ENCODE measurements around the gene NIPAL4.

NIPAL4 gene

GRCh38 chr5:157450024-157450423 is 10.0 kb upstream of the NIPAL4 start:
- Histone ChIP-seq H3K4me3 (replicated peaks; ENCODE audit: insufficient read depth, low read length) (no peak overlapping the region), H3K27me3 (ENCODE audit: insufficient read depth, poor library complexity, severe bottlenecking) (no peaks in the 10 kb centered on the region), H3K27ac (replicated peaks) (no peak overlapping the region)
- TF ChIP-seq GABPA (IDR thresholded peaks at IDR 0.05; ENCODE audit: low read depth): no peak
- no peak for TF ChIP-seq CTCF (IDR thresholded peaks at IDR 0.05; ENCODE audit: insufficient read depth, low read length)
- TF ChIP-seq REST (IDR thresholded peaks at IDR 0.05; ENCODE audit: insufficient replicate concordance, low read depth): no peak
- no peak for DNase-seq (ENCODE audit: low read depth in 1 of 2, low spot score in 1 of 2)

- H3K27me3 ChIP-seq (ENCODE audit: insufficient read depth, poor library complexity, severe bottlenecking): no peaks in the 10 kb centered on the region
- no peak overlapping the region for H3K4me3 ChIP-seq (replicated peaks; ENCODE audit: insufficient read depth, low read length)
- H3K27ac ChIP-seq (replicated peaks): no peak overlapping the region
- TF ChIP-seq CTCF (IDR thresholded peaks at IDR 0.05; ENCODE audit: insufficient read depth, low read length) (no peak), SPI1 (IDR thresholded peaks at IDR 0.05; ENCODE audit: borderline replicate concordance, low read depth) (no peak), GABPA (IDR thresholded peaks at IDR 0.05; ENCODE audit: low read depth) (no peak), POLR2AphosphoS5 (IDR thresholded peaks at IDR 0.05; ENCODE audit: low read depth) (no peak), REST (IDR thresholded peaks at IDR 0.05; ENCODE audit: insufficient replicate concordance, low read depth) (no peak)
- no peak for DNase-seq (ENCODE audit: low read depth in 1 of 2, low spot score in 1 of 2)
Measured at GRCh38 chr5:157451806-157452205, 8.2 kb upstream of the NIPAL4 start.

DNA sequence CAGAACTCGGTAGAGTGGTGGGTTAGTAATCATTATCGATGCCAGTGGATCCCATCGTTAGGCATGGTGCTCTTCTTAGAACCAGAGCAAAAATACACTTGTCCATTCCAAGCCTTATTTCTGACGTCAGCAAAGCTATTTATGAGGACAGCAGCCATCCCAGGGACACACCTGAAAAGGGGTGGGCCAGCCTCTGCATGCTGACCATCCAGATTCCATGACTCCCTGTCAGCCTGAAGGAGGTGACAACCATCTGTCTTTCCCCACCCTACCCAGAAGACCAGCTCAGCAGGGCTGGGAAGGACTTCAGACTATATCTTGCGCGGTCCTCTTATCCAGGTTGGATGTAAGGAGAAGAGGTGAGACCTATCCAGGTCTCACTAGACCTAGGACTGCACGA is 5.7 kb upstream of the NIPAL4 start:
- TF ChIP-seq REST (IDR thresholded peaks at IDR 0.05; ENCODE audit: insufficient replicate concordance, low read depth) (no peak), CTCF (IDR thresholded peaks at IDR 0.05; ENCODE audit: insufficient read depth, low read length) (no peak), SPI1 (IDR thresholded peaks at IDR 0.05; ENCODE audit: borderline replicate concordance, low read depth) (no peak), GABPA (IDR thresholded peaks at IDR 0.05; ENCODE audit: low read depth) (no peak), POLR2AphosphoS5 (IDR thresholded peaks at IDR 0.05; ENCODE audit: low read depth) (no peak)
- H3K4me3 ChIP-seq (replicated peaks; ENCODE audit: insufficient read depth, low read length): no peak overlapping the region
- no peaks in the 10 kb centered on the region for H3K27me3 ChIP-seq (ENCODE audit: insufficient read depth, poor library complexity, severe bottlenecking)
- H3K27ac ChIP-seq (replicated peaks): no peak overlapping the region
- DNase-seq (ENCODE audit: low read depth in 1 of 2, low spot score in 1 of 2): no peak

All from HL-60 (cell line).